DND-41 (cell line): ENCODE data around the gene RNASEL.

Source experiments
- ATAC-seq: fragments of 200-7000 bp; cut with Tn5 transposase; 3 replicates; pipeline ENCODE4 v1.9.1; 2021; ENCODE audit warnings: low read depth; ENCODE audit not compliant: insufficient read depth
- DNase-seq: peaks from one replicate; pipeline ENCODE4 v3.0.0-alpha.2; 2020
- H2AFZ ChIP-seq: 2 replicates; pipeline ENCODE4 v1.6.0; 2012; ENCODE audit warnings: low read depth, low read length
- H3K27ac ChIP-seq: 2 replicates; pipeline ENCODE4 v1.5.1; 2012; ENCODE audit warnings: low read length, inconsistent platforms
- H3K27me3 ChIP-seq: fragments of 200-600 bp; sonication (generic); 2 replicates; pipeline ENCODE4 v1.6.0; 2012; ENCODE audit warnings: low read length, mild to moderate bottlenecking, inconsistent platforms; ENCODE audit not compliant: insufficient read depth, poor library complexity
- H3K36me3 ChIP-seq: 2 replicates; pipeline ENCODE4 v1.5.1; 2012; ENCODE audit warnings: low read length, inconsistent platforms; ENCODE audit not compliant: insufficient read depth
- H3K4me1 ChIP-seq: 2 replicates; pipeline ENCODE4 v1.5.1; 2012; ENCODE audit warnings: mild to moderate bottlenecking, low read length; ENCODE audit not compliant: insufficient read depth
- H3K4me2 ChIP-seq: 2 replicates; pipeline ENCODE4 v1.6.0; 2012; ENCODE audit warnings: mild to moderate bottlenecking, moderate library complexity, low read length, inconsistent platforms; ENCODE audit not compliant: insufficient read depth
- H3K4me3 ChIP-seq, 2 experiments: fragments of 200-600 bp in 1 of 2; shearing (Covaris generic) in 1 of 2; 2 replicates each; pipeline ENCODE4 v1.5.1; 2012 to 2016; ENCODE audit warnings: inconsistent platforms in 2 of 2, low read length in 2 of 2, mild to moderate bottlenecking in 2 of 2, low read depth in 1 of 2, moderate library complexity in 1 of 2
- H3K79me2 ChIP-seq: 2 replicates; pipeline ENCODE4 v1.6.0; 2012; ENCODE audit warnings: low read length, inconsistent platforms; ENCODE audit not compliant: insufficient read depth
- H3K9ac ChIP-seq: 2 replicates; pipeline ENCODE4 v1.6.0; 2012; ENCODE audit warnings: low read depth, mild to moderate bottlenecking, inconsistent platforms, low read length, moderate library complexity
- H3K9me3 ChIP-seq: 2 replicates; pipeline ENCODE4 v1.5.1; 2012; ENCODE audit warnings: low read length, moderate library complexity, mild to moderate bottlenecking, inconsistent platforms; ENCODE audit not compliant: insufficient read depth, severe bottlenecking
- H4K20me1 ChIP-seq: 2 replicates; pipeline ENCODE4 v1.6.0; 2012; ENCODE audit warnings: low read length; ENCODE audit not compliant: insufficient read depth
- CTCF ChIP-seq: IDR thresholded peaks from 2 replicates; pipeline ENCODE4 v1.5.1; 2012; ENCODE audit warnings: borderline replicate concordance, low read length, moderate library complexity, mild to moderate bottlenecking; ENCODE audit not compliant: poor library complexity, severe bottlenecking; ENCODE audit errors: extremely low read depth
- EZH2 ChIP-seq: IDR thresholded peaks from 3 replicates; pipeline ENCODE4 v1.6.1; 2012; ENCODE audit warnings: borderline replicate concordance, low read depth, mild to moderate bottlenecking, moderate library complexity, low read length, inconsistent platforms; ENCODE audit not compliant: severe bottlenecking

RNASEL gene

GRCh38 chr1:182564406-182565004 lies 24.6 kb downstream of the RNASEL start:
- Histone ChIP-seq H3K79me2 (no peaks in the 10 kb centered on the region), H4K20me1 (no peaks in the 10 kb centered on the region), H3K4me3 (no peak overlapping the region), H3K9ac (no peak overlapping the region), H3K27ac (no peak overlapping the region), H3K4me2 (no peak overlapping the region), H3K27me3 (no peaks in the 10 kb centered on the region), H3K36me3 (no peaks in the 10 kb centered on the region), H3K4me1 (no peaks in the 10 kb centered on the region), H3K9me3 (no peaks in the 10 kb centered on the region), H2AFZ (no peak overlapping the region)
- DNase-seq (no peak), ATAC-seq (no peak)
- TF ChIP-seq CTCF = no peak
- TF ChIP-seq EZH2 = no peak

- ATAC-seq = no peak
- no peak overlapping the region for H3K9ac ChIP-seq
- TF ChIP-seq CTCF (no peak), EZH2 (no peak)
- no peaks in the 10 kb centered on the region for H3K9me3 ChIP-seq
- no peaks in the 10 kb centered on the region for H3K4me1 ChIP-seq
- no peak overlapping the region for H3K4me2 ChIP-seq
- no peaks in the 10 kb centered on the region for H3K36me3 ChIP-seq
- no peak overlapping the region for H3K4me3 ChIP-seq
- H3K27ac ChIP-seq = no peak overlapping the region
- H3K27me3 ChIP-seq = no peaks in the 10 kb centered on the region
- H2AFZ ChIP-seq = no peak overlapping the region
- DNase-seq = no peak
- no peaks in the 10 kb centered on the region for H4K20me1 ChIP-seq
- H3K79me2 ChIP-seq = no peaks in the 10 kb centered on the region
Observed at GRCh38 chr1:182563095-182563494, 26.0 kb downstream of the RNASEL start.

- no peak for TF ChIP-seq CTCF
- no peak for TF ChIP-seq EZH2
- Histone ChIP-seq H3K9me3 (no peaks in the 10 kb centered on the region), H2AFZ (no peak overlapping the region), H3K9ac (no peak overlapping the region), H3K4me1 (no peaks in the 10 kb centered on the region), H3K36me3 (no peaks in the 10 kb centered on the region), H3K27ac (no peak overlapping the region), H4K20me1 (no peaks in the 10 kb centered on the region), H3K27me3 (no peaks in the 10 kb centered on the region), H3K4me3 (no peak overlapping the region), H3K79me2 (no peaks in the 10 kb centered on the region), H3K4me2 (no peak overlapping the region)
- ATAC-seq (no peak), DNase-seq (no peak)
Observed at GRCh38 chr1:182561456-182561855, 27.6 kb downstream of the RNASEL start.
